AG04450 (cell line): ENCODE results near the gene RRM2. TPM values are rescaled to one million over a fixed set of nuclear protein-coding genes. Genes with fewer than 3 reads are reported as not detected.

Experiments used
- CTCF ChIA-PET: fragments of 300-600, 350-600 bp; formaldehyde crosslinking; extraction: SDS; loops from one replicate; lab custom pipeline; 2022; ENCODE audit warnings: antibody characterized with exemption, inconsistent platforms; lab: Charles Lee
- POLR2A ChIA-PET: fragments of 350-600 bp; formaldehyde crosslinking; extraction: SDS; loops from one replicate; lab custom pipeline; 2021; ENCODE audit warnings: antibody characterized with exemption, inconsistent platforms; lab: Yijun Ruan, JAX
- DNase-seq: peaks from one replicate; pipeline ENCODE4 v3.0.0-alpha.2; 2011; ENCODE audit warnings: low read depth, low spot score
- H3K27ac ChIP-seq: one replicate; pipeline ENCODE4 v1.5.1; 2012; ENCODE audit warnings: low read depth, low read length, control low read depth
- H3K27me3 ChIP-seq: one replicate; pipeline ENCODE4 v1.6.0; 2012; ENCODE audit warnings: low read length; ENCODE audit not compliant: control insufficient read depth, insufficient read depth
- H3K4me3 ChIP-seq: 2 replicates; pipeline ENCODE4 v1.5.1; 2011; ENCODE audit warnings: mild to moderate bottlenecking, low read depth, low read length, control low read depth
- H3K9me3 ChIP-seq: 2 replicates; pipeline ENCODE4 v1.5.1; 2012; ENCODE audit warnings: low read length; ENCODE audit not compliant: control insufficient read depth, insufficient read depth
- CTCF ChIP-seq: IDR thresholded peaks from 2 replicates; pipeline ENCODE4 v1.5.1; 2011; ENCODE audit warnings: low read depth, low read length, control low read depth, inconsistent platforms
- polyA plus RNA-seq: library from polyadenylated mRNA; depleted of rRNA; stranded (reverse); fragments of >200 nt; gene quantifications from 2 replicates; pipeline ENCODE4 v1.2.3, GENCODE V29; 2011

RRM2 gene
- polyA plus RNA-seq, 1 experiment, result 21.7 TPM

DNA sequence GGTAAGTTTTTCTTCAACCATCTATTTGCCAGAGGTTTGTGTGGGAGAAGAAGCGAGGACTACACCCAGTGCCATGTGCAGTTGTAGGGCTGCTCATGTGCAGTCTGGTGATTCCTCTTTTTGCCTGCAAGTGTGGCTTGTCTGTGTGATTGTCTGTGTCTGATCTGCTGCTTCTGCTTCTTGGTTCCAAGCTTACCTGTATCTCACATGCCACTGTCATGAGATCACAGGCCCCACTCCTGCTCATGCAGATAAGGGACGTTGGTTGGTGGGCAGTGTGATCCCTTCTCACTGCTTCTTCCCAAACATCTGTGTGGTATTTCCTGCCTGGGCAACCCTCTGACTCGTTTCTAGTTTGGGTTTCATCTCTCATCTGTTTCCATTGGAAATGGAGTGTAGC lies 27.1 kb downstream of the RRM2 start:
- TF ChIP-seq CTCF, result no peak
- H3K4me3 ChIP-seq, result no peak overlapping the region
- H3K9me3 ChIP-seq, result no peaks in the 10 kb centered on the region
- ChIA-PET POLR2A (no interaction called here), CTCF (no interaction called here)
- no peak for DNase-seq
- H3K27me3 ChIP-seq, result no peaks in the 10 kb centered on the region
- no peak overlapping the region for H3K27ac ChIP-seq

- CTCF ChIA-PET, result no interaction called here
- Histone ChIP-seq H3K4me3 (no peak overlapping the region), H3K9me3 (no peaks in the 10 kb centered on the region), H3K27me3 (no peaks in the 10 kb centered on the region), H3K27ac (no peak overlapping the region)
- TF ChIP-seq CTCF, result no peak
- POLR2A ChIA-PET, result no interaction called here
- no peak for DNase-seq
Observed at GRCh38 chr2:10150436-10150835, 27.9 kb downstream of the RRM2 start.

DNA sequence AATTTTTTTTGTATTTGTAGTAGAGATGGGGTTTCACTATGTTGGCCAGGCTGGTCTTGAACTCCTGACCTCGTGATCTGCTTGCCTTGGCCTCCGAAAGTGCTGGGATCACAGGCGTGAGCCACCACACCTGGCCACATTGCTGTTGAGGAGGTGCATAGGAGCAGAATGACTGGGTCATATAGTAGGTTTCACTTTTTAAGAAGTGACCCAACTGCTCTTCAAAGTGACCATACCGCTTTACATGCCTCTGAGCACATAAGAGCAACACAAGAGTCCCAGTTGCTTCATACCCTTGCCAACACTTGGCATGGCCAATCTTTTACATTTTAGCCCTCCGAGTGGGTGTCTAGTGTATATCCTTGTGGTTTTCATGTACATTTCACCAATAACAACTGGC lies 28.9 kb downstream of the RRM2 start:
- Histone ChIP-seq H3K4me3 (no peak overlapping the region), H3K27ac (no peak overlapping the region), H3K9me3 (no peaks in the 10 kb centered on the region), H3K27me3 (no peaks in the 10 kb centered on the region)
- no peak for TF ChIP-seq CTCF
- no peak for DNase-seq
- CTCF ChIA-PET, result no interaction called here
- POLR2A ChIA-PET, result no interaction called here

DNA sequence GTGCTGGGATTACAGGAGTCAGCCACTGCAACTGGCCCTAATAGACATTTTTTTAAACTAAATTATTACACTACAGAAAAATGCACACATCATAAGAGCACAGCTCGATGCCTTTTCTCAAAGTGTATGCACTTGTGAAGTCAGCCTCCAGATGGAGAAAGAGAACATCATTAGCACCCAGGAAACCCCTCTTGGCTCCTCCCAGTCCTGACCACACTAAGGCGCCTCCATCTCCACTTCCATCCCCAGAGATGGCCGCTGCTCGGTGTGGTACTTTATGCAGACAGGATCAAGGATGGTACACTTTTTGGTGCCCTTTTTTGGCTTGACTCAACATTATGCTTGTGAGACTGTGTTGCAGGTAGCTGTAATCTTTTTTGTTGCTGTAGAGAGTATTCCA lies 34.8 kb downstream of the RRM2 start:
- H3K9me3 ChIP-seq, result no peaks in the 10 kb centered on the region; the same call in 1 of the 2 replicates
- ChIA-PET CTCF (interaction anchor here (1.9 kb wide), 1 partner anchor 252 kb away, joined by 11 read pairs; no protein-coding TSS in a partner anchor), POLR2A (no interaction called here)
- no peak overlapping the region for H3K27ac ChIP-seq
- TF ChIP-seq CTCF, result no peak
- no peaks in the 10 kb centered on the region for H3K27me3 ChIP-seq
- H3K4me3 ChIP-seq, result no peak overlapping the region
- no peak for DNase-seq

- POLR2A ChIA-PET, result no interaction called here
- DNase-seq, result no peak
- Histone ChIP-seq H3K4me3 (no peak overlapping the region), H3K27me3 (no peaks in the 10 kb centered on the region), H3K9me3 (no peaks in the 10 kb centered on the region; the same call in 1 of the 2 replicates), H3K27ac (no peak overlapping the region)
- no peak for TF ChIP-seq CTCF
- CTCF ChIA-PET, result interaction anchor here (1.9 kb wide), 1 partner anchor 250 kb away, joined by 11 read pairs; no protein-coding TSS in a partner anchor
Observed at GRCh38 chr2:10158681-10159080, 36.1 kb downstream of the RRM2 start.
